ENCODE measurements around the gene CFH.

DNA sequence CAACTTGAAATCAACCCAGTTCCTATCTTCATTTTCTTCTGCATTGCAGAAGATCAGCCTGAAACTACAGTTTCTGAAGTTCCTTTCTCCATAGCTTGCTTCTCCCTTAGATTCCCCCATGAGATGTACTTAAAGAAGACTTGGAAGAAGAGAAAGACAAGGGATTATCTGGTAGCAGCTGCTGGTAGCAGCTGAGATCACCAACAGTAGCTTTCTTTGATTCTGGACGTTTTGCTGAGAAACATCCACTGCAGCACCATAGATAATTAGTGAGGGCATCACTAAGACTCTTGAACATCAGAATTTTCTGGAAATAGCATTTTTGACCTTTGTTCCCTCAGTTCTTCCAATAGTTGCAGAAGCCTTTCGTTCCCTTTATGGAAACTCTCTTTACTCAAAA lies 122.3 kb downstream of the CFH start:
- TF ChIP-seq, protein P1, sequence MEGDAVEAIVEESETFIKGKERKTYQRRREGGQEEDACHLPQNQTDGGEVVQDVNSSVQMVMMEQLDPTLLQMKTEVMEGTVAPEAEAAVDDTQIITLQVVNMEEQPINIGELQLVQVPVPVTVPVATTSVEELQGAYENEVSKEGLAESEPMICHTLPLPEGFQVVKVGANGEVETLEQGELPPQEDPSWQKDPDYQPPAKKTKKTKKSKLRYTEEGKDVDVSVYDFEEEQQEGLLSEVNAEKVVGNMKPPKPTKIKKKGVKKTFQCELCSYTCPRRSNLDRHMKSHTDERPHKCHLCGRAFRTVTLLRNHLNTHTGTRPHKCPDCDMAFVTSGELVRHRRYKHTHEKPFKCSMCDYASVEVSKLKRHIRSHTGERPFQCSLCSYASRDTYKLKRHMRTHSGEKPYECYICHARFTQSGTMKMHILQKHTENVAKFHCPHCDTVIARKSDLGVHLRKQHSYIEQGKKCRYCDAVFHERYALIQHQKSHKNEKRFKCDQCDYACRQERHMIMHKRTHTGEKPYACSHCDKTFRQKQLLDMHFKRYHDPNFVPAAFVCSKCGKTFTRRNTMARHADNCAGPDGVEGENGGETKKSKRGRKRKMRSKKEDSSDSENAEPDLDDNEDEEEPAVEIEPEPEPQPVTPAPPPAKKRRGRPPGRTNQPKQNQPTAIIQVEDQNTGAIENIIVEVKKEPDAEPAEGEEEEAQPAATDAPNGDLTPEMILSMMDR (IDR thresholded peaks at IDR 0.05; ENCODE audit: low read depth, low read length, poor library complexity, severe bottlenecking): no peak
- no peak for TF ChIP-seq EZH2phosphoT487 (IDR thresholded peaks at IDR 0.05; ENCODE audit: borderline replicate concordance, low read length)
